IPS DF 19.7 (cell line): Measurements from ENCODE around the gene SLC9A9.
"Not testable (repeated sequence)": the region's sequence is repeated elsewhere in the genome, so short reads cannot be mapped to it uniquely, and the experiment has no call there.

Experiments
- DNase-seq: peaks from one replicate; pipeline ENCODE4 v3.0.0-alpha.2; 2013; ENCODE audit warnings: low read depth, low spot score

Gene SLC9A9

DNA sequence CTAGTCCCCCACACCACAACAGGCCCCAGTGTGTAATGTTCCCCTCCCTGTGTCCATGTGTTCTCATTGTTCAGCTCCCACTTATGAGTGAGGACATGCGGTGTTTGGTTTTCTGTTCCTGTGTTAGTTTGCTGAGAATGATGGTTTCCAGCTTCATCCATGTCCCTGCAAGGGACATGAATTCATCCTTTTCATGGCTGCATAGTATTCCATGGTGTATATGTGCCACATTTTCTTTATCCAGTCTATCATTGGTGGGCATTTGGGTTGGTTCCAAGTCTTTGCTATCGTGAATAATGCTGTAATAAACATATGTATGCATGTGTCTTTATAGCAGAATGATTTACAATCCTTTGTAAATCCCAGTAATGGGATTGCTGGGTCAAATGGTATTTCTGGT, 152.9 kb downstream of the SLC9A9 start:
- not testable (repeated sequence) for DNase-seq

DNA sequence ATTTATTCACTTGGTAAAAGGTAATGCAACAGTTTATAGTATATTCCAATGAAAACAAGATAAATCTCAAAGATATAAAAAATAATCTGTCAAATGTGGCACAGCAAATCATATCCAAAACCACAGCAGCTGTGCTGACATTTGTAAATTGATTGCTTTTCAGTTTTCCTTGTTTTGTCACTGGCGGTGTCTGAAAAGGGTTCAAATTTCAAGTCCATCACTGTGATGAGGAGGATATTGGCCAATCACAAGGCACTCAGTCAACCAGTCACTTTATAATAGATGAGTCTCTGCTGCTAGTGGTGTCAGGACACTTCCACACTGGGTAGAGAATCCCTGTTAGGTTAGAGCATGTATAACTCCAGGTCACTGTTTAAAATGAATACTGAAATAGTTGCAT, 154.8 kb downstream of the SLC9A9 start:
- no peak for DNase-seq

DNA sequence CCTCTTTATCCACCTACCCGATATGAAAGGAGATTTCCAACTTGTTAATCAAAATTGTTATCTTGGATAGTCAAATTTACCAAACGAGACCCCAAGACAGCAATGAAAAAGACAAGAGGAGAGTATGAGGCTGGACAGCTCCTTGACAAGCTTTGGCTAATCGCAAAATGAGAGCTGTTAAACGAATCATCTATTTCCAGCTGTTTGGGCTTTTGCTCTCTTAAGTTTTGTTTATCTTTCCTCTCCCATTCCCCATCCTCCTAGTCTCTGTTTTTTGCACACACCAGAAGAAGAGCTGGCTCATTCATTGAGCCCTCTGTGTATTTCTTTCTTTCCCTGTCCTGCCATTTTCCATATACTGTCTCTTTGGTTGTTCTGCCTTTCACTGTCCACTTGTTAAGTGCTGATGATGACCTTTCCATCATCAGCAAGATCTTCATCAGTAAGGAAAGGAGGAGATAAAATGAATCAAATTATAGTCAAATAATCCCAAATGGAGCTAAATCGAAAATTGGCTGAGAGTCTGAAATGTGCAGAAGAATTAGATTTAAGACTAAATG, 161.6 kb downstream of the SLC9A9 start:
- no peak for DNase-seq

DNA sequence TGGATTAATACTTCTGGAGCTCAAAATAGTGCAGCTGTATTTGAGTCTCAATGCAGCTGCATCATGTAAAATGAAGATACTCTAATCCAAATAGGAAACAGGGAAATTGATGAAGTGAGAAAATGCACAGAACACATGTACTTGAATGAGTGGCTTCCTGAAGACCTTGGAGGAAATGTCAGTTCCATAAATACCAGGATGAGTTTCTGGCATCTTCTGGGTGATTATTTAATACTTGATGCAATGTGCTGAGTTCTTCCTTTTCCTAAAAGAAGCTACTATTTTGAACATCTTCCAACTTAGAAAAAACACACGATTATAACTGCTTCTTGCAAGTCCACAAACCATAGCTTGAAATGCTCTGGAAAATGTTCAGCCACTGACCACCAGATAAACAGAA, 162.8 kb downstream of the SLC9A9 start:
- DNase-seq = no peak

DNA sequence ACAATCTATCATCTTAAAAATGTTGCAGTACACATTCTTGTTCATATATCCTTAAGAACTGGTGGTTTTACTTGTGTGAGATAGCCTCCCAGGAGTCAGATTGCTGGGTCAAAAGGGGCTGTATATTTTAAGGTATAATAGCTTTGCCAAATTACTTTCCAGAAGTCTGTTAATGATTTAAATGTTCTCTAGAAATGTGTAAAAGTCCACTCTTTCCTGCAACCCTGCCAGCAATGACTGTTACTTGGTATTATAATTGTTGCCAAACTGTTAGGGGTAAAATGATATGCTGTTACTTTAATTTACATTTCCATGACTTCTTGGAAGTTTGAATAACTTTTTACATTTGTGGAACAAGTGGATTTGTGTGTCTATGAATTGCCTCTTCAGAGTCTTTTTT, 170.8 kb downstream of the SLC9A9 start:
- DNase-seq = no peak

DNA sequence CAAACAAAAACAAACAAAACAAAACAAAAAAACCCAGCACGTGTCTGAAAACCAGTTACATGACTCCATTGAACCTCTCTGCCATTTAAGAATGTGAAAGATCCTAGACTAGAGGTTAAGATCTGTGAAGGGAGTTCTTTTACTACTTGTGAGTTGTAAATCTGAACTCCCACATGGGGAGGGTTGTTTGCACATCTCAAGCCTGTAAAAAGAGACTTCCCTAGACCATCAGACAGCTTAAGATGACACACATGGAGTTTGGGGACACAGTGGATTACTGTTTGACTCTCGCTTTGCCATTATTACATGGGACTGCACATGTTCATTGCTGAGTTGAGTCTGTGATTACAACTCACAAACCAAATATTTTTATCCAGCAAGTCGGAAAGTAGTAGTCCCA, 171.5 kb downstream of the SLC9A9 start:
- no peak for DNase-seq

DNA sequence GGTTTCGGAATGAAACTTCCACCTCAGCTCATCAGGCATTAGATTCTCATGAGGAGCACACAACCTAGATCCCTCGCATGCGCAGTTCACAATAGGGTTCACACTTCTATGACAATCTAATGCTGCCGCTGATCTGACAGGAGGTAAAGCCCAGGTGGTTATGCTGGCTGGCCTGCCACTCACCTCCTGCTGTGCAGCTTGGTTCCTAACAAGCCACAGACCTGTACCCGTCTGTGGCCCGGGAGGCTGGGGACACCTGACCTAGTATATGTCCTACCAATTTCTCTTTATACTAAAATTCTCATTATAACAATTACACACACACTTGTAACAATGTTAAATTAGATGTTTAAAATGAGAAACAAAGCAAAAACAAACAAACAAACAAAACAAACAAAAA, 172.2 kb downstream of the SLC9A9 start:
- DNase-seq = no peak

DNA sequence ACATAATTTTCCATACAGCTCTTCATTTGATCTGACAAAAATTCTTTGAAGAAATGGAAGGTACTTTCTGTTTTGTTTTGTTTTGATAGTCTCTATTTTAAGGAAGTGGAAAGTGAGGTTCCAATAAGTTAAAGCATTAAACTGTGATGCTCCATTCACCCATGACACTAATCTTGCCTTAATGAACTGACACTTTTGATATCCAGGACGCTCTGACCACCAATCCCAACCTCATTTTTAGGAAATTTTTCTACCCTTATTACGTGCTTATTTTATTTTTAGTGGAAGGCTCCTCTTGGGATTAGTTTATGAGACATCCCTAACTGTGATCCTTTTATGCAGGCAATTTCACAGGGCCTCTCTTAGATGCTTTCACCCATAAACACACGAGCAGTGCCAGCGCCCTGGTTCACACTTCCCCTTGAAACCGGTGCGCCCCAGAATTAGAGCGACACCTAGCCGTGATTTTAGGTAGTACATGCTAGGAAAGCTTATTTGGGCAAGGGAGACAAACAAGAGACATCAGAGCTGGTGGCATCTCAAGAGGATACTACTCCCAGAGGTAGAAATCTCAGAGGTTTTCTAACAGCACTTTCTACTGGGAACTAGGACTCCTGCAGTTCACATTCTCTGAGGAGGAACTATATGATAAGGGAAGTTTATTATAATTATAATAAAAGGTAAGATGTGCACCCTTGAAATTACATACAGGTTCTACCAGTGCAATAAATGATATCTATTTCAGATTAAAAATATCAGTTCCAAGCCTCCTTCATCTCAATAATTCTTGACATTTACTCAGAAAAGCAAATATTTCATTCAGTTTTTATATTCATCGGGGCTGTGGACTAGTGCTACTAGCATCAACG, 173.9 kb downstream of the SLC9A9 start:
- peak; percentile 7 for DNase-seq

DNA sequence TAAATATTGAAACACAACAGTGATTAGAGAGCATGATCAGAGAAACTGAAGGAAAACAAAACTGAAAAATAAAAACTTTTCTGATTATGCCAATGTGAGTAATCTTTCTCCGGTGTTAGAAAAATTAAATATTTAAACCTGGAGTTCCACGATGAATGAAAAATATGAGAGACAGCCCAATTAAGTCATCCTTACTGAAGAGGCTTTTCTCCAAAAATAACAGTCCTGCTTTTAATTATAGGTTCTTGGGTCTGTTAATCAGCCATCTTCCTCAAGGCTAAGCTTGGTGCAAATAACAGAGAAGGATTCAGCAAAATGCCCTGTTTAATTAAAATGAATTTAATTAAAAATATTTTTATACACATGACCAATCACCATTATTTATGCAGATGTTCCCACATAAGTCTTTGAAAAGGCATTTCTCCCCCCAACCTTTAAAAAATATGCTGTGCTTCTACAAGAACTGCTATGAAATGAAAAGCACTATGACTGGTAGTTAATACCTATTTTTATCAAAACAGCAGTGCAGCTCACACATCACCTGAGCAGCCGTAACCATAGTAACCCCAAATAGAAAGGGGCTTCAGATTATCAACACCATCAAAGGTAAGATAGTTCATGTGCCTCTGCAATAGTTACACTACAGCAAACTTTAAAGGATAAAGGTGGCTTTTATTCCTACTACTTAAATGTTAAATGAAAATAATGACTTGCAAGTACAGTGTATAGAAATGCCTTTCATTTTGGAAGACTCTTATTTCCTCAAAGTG, 175.7 kb downstream of the SLC9A9 start:
- DNase-seq = no peak

DNA sequence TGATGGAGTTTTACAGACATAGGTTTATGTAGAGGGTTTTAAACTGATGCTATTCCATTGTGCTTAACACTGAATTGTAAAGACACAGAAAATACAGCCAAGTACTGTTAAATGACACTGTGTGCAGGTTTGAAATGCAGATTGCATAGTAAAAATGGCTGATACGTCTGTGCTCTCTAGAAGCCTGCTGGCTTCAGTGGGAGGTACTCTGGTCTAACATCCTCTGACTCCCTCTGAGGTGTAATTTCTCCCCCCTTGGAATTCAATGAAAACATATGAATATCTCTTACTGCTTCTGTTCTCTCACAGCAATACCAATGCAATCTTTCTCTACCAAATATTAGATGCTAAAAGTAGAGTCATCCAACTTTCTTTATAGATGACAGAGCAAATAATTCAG, 176.6 kb downstream of the SLC9A9 start:
- DNase-seq = no peak

DNA sequence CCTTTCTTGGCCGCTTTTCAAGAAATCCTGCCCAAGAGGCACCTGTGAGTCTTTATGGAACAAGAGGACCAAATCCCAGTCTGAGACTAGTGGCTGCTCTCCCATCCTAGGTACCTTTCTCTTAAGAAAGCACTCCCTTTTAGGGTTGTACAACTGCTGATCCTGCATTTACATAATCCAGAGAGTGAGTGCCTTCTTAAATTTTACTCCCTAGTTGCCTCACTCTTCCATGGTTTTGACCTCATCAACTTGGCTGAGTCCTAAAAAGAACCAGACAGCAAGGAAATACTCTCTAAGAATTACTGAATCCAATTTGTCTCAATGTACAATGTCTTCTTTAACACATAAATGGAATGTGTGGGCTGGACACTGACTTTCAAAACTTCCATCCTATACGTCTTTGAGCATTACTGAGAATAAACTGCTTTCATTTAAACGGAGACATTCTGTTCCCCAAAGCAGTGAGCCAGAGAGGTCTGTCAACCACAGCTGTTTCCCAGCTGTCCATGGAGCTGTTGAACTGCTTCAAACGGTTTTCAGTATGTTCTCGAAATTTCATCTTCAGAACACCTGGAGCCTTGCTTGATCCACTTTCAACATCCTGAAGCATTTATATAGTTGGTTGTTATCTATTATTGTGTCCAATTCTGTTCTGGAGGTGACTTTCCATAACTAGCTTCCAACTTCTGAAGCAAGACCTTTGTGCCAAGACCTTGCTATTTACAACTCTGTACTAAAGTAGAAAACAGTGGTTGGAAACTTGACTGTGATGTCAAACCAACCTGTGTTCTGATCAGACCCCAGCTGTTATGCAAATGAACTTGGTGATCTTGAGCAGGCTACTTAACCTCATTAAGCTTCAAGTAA, 179.1 kb downstream of the SLC9A9 start:
- DNase-seq = no peak

DNA sequence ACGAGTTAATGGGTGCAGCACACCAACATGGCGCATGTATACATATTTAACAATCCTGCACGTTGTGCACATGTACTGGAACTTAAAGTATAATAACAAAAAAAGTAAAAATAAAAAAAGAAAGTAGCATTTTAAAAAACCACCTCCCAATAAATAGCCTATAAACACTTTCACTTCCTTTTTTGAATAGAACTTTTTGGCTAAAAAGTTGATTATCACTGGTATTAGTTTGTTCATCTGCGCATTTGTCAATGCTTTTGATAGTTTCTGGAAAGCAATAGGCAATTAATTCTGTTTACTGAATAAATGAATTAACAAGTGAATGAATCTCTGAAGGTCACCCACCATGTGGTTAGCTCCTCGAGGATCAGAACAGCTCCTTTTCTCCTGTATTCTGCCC, 179.9 kb downstream of the SLC9A9 start:
- no peak for DNase-seq

DNA sequence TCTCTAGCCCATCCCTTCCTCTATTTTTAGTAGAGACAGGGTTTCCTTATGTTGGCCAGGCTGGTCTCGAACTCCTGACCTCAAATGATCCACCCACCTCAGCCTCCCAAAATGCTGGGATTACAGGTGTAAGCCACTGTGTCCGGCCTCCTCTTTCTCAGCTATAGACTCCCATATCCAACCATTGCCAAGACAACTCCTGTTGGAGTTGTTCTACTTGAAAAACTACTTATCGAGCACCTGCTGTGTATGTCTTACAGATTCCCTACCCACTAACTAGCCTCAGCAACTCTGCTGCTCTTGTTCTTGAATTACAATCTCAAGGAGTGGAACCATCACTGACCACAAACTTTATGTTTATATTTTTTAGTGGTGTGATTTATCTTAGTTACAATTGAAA, 186.6 kb downstream of the SLC9A9 start:
- no peak for DNase-seq

DNA sequence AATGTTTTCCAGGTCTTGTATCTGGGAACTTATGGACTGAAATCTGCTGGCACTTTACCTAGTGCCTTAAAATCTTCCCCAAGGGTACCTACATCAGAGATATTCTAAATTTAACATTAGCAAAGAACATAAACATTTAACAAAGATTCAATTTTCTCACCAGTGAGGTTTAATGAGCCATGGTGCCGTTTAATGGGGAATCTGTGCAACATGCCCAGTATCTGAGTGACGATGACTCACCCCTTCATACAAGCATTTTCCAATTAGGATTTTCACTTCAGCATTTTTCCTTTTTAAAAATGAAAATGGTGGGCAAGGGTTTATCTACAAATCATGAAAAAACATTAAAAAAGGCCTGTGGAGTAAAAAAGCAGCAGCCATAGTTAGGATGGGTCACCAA, 189.4 kb downstream of the SLC9A9 start:
- DNase-seq = no peak

DNA sequence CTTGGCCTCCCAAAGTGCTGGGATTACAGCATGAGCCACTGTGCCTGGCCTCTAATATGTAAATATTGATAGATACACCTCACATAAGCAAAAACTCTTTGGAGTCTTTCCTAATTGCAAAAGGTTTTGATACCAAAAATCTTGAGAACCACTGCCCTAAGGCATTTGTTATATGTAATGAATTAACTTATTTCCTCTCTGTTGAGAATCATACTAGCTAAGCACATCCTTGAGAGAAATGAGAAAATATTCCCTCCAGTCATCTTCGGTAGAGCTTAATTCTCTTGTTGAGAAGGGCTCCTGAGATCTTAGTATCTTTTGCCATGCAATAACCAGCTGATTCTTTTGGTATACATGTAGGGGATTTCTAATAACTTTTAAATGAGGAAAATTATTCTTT, 190.2 kb downstream of the SLC9A9 start:
- no peak for DNase-seq

DNA sequence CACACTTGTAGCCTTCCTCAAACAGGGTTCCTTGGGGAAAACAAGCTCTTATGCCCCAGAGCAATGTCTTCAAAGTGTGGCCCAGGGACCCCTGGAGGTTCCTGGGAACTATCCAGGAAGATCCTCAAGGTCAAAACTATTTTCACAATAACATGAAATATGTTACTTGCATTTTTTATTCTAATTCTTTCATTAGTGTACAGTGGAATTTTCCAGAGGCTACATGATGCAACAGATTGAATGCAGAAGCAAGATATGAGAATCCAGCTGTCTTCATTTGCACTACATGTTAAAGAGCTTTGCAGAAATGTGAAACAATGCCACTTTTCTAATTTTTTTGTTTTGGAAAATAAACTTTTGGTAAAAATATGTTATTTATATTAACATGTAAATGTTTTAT, 190.9 kb downstream of the SLC9A9 start:
- DNase-seq = no peak

DNA sequence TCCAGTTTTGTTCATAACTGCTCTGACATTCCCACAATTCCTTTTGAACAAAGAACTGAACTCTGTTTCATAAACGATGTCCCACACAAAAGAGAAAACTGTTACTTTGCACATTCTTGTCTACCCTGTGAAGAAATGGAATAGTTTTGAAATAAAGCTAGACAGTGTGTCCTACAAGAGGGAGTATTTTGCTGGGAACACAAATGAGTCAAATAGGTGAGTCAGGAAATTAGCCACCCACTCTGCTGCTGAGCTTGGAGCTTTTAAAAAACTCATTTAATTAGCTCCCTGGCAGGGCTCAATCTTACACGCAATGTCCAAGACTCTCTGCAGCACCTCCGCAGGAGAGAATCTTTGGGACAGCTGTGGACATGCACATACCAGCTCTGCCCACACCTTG, 193.4 kb downstream of the SLC9A9 start:
- no peak for DNase-seq

DNA sequence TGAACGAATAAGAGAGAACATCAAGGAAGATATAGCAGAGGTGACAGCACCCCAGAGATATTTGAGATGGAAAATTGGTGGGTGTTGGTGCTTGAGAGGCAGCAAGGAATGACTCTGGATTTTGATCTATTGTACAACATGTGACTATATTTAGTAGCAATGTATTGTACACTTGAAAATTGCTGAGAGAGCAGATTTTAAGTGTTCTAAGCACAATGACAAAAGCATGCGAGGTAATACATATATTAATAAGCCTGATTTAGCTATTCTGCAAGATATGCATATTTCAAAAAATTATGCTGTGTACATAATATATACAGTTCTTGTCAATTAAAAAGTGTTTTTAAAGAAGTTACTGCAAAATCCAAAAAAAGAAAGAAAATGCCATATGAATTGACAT, 194.3 kb downstream of the SLC9A9 start:
- no peak for DNase-seq

DNA sequence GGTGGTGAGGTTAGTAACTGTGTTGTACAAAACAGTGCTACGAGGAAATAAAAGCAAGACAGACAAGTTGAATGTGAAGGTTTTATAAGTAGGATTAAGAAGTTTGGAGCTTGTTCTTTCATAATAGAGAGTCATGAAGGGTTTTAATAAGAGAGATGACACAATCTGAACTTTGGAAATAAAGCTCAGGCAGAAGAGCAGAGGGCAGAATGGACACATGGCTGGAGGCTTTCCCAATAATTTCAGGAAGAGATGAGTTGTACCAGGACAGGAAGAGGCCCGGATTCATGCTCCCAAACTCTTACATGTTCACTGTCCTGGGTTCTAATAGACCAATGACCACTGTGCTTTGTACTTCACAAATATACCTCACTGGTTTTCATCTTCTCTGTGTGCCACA, 194.8 kb downstream of the SLC9A9 start:
- no peak for DNase-seq

DNA sequence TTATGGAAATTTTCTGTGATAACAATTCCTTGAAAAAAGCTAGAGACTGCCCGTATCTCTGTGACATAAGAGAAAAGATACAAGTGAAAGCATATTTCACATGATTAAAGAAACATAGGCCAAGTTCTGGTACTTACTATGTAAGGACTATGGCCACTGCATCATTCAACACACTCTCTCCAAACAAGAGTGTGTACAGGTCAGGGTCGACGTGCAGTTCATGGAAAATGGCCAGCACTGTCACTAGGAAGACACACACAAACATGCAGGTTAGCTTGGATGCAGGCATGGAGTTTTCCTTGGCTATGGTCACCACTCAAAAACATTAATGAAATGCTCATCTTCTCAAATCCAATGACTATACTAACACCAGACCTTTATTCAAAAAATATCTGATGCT, 196.2 kb downstream of the SLC9A9 start:
- DNase-seq = no peak

DNA sequence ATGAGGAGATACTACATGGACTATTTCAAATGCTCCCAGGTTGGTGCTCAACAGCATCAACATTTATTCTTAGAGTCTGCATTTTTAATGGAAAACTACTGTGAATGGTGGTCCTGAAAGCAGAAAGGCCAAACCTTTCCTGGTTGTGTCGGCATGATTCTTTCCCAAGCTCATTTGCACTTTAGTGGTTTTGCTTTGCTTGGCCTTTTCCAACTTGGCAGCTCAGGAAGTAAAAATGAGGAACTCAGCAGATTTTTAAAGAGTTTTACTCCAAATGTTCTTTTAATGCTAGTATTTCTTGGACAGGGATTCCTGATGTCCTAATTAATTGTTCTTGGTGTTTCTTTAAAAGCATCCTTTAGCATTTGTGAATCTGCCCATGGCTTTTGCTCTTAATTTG, 197.4 kb downstream of the SLC9A9 start:
- no peak for DNase-seq

DNA sequence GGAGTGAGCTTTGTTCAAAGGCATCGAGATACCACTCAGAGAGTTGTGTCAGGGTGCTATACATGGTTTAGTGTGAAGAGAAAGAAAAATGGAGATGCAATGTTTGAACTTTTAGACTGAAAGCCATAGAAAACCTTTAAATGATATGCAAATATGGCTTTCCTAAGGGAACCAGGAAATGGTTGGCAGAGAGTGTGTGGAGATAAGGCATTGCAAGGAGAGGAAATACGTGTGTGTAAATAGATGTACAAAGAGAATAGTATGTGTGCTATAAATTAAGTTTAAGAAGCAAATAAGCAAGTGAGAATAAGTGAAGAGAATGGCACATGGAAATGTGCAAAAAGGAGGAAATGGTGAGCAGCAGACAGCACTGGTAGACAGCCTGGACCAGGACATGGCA, 198.1 kb downstream of the SLC9A9 start:
- no peak for DNase-seq
